HepG2 (cell line): ENCODE measurements around the gene SLC29A2. TPM values are rescaled to one million over a fixed set of nuclear protein-coding genes. Genes with fewer than 3 reads are reported as not detected.

ENCODE experiments used
- EEA1 ChIP-seq: sonication (generic); formaldehyde crosslinking; IDR thresholded peaks from 2 replicates; pipeline ENCODE4 v1.5.1; 2020; ENCODE audit warnings: mild to moderate bottlenecking, missing genetic modification reagents, borderline replicate concordance
- NCOR1 ChIP-seq: fragments of 200-600 bp; sonication (generic); IDR thresholded peaks from 2 replicates; pipeline ENCODE4 v1.7.0; 2017; ENCODE audit warnings: antibody characterized with exemption, low read length, borderline replicate concordance
- NFYC ChIP-seq: IDR thresholded peaks from 2 replicates; pipeline ENCODE4 v1.6.1; 2016; ENCODE audit warnings: missing genetic modification reagents, missing compliant biosample characterization
- RXRA ChIP-seq: sonication (generic); formaldehyde crosslinking; IDR thresholded peaks from 2 replicates; pipeline ENCODE4 v1.5.1; 2020; ENCODE audit warnings: missing genetic modification reagents
- ZNF142 ChIP-seq: sonication (generic); formaldehyde crosslinking; IDR thresholded peaks from 2 replicates; pipeline ENCODE4 v1.4.0; 2020; ENCODE audit warnings: missing genetic modification reagents
- ZNF160 ChIP-seq: sonication (generic); formaldehyde crosslinking; IDR thresholded peaks from 2 replicates; pipeline ENCODE4 v1.8.0; 2022; ENCODE audit warnings: mild to moderate bottlenecking, inconsistent platforms, missing genetic modification reagents
- ZNF260 ChIP-seq: sonication (generic); formaldehyde crosslinking; IDR thresholded peaks from 2 replicates; pipeline ENCODE4 v1.4.0; 2020; ENCODE audit warnings: missing genetic modification reagents, low read depth, mild to moderate bottlenecking, borderline replicate concordance
- ZNF33A ChIP-seq: sonication (generic); formaldehyde crosslinking; IDR thresholded peaks from 2 replicates; pipeline ENCODE4 v1.5.1; 2020; ENCODE audit warnings: missing genetic modification reagents, mild to moderate bottlenecking, moderate library complexity, borderline replicate concordance
- ZNF33B ChIP-seq: sonication (generic); formaldehyde crosslinking; IDR thresholded peaks from 2 replicates; pipeline ENCODE4 v1.5.1; 2020; ENCODE audit warnings: mild to moderate bottlenecking, missing genetic modification reagents
- ZNF484 ChIP-seq: sonication (generic); formaldehyde crosslinking; IDR thresholded peaks from 2 replicates; pipeline ENCODE4 v1.5.1; 2020; ENCODE audit warnings: mild to moderate bottlenecking, low read depth, missing genetic modification reagents, borderline replicate concordance
- ZNF629 ChIP-seq: sonication (generic); formaldehyde crosslinking; conservative IDR thresholded peaks from 2 replicates; pipeline ENCODE4 v1.5.0; 2020; ENCODE audit warnings: missing genetic modification reagents
- ZNF644 ChIP-seq: IDR thresholded peaks from 2 replicates; pipeline ENCODE4 v1.6.1; 2016; ENCODE audit warnings: low read depth
- ZNF646 ChIP-seq: sonication (generic); formaldehyde crosslinking; IDR thresholded peaks from 2 replicates; pipeline ENCODE4 v1.9.0; 2021; ENCODE audit warnings: mild to moderate bottlenecking, missing genetic modification reagents
- ZNF83 ChIP-seq: sonication (generic); formaldehyde crosslinking; IDR thresholded peaks from 2 replicates; pipeline ENCODE4 v1.4.0; 2020; ENCODE audit warnings: missing genetic modification reagents, mild to moderate bottlenecking, borderline replicate concordance
- ZSCAN5A ChIP-seq: sonication (generic); formaldehyde crosslinking; IDR thresholded peaks from 2 replicates; pipeline ENCODE4 v1.8.0; 2022; ENCODE audit warnings: mild to moderate bottlenecking, missing genetic modification reagents, borderline replicate concordance
- polyA plus RNA-seq, 8 experiments: library from polyadenylated mRNA; depleted of rRNA in 3 of 8; stranded (reverse) in 7 of 8; unstranded in 1 of 8; fragments of >200 nt; fragmentation: Illumina TruSeq in 4 of 8; extraction: Trizol in 4 of 8; gene quantifications; 2 replicates each; pipeline versions ENCODE4 v1.2.1 to v1.2.3, GENCODE V29; 2011 to 2016; ENCODE audit warnings: low read depth in 4 of 8, missing spikeins in 1 of 8, mixed read lengths in 1 of 8; ENCODE audit not compliant: insufficient read depth in 1 of 8
- total RNA-seq, 5 experiments: library from RNA; depleted of rRNA; stranded (reverse); fragments of >200 nt; fragmentation: Illumina TruSeq; extraction: Trizol; gene quantifications; 2 replicates each; pipeline ENCODE4 v1.2.3, GENCODE V29; 2016; ENCODE audit warnings: low read depth in 1 of 5

The SLC29A2 gene
- total and polyA plus RNA-seq, 2 of the 13 experiments (the other 11 are each of a cell fraction or from before 2014, with no cell fraction given), result 0.63 to 0.66 TPM

GRCh38 chr11:66418168-66418985 lies 46.8 kb upstream of the SLC29A2 start (continued):
- no peak for TF ChIP-seq ZNF142
- TF ChIP-seq NCOR1, result no peak
- no peak for TF ChIP-seq ZNF33A (CRISPR knock-in tag)
- no peak for TF ChIP-seq ZNF33B (CRISPR knock-in tag)
- no peak for TF ChIP-seq NFYC (CRISPR knock-in tag)
- no peak for TF ChIP-seq RXRA (CRISPR knock-in tag)
- no peak for TF ChIP-seq ZSCAN5A (CRISPR knock-in tag)
- TF ChIP-seq EEA1 (CRISPR knock-in tag), result no peak
- no peak for TF ChIP-seq ZNF646 (CRISPR knock-in tag)
- TF ChIP-seq ZNF629 (CRISPR knock-in tag), result no peak
- peak; percentile 57; the same call in 1 of the 2 replicates for TF ChIP-seq ZNF644
- 0 out of 2 replicates have a peak, but pooled peaks have one; percentile 73 for TF ChIP-seq ZNF83 (CRISPR knock-in tag)
- no peak for TF ChIP-seq ZNF260 (CRISPR knock-in tag)
- TF ChIP-seq ZNF484 (CRISPR knock-in tag), result no peak
- 0 out of 2 replicates have a peak, but pooled peaks have one; percentile 44 for TF ChIP-seq ZNF160 (CRISPR knock-in tag)
